Stimulated activated CD8-positive, alpha-beta memory T cell treated with anti-CD3 and anti-CD28 coated beads, Interleukin-4, amount 100 ng/mL, for 4 hours (primary cell): ENCODE results near the gene MSLN.

Experiments
- DNase-seq, 2 donors: peaks; one replicate each; pipeline ENCODE4 v3.0.0-alpha.2; 2020; ENCODE audit warnings: low read depth in 2 of 2, low spot score in 1 of 2

The MSLN gene

DNA sequence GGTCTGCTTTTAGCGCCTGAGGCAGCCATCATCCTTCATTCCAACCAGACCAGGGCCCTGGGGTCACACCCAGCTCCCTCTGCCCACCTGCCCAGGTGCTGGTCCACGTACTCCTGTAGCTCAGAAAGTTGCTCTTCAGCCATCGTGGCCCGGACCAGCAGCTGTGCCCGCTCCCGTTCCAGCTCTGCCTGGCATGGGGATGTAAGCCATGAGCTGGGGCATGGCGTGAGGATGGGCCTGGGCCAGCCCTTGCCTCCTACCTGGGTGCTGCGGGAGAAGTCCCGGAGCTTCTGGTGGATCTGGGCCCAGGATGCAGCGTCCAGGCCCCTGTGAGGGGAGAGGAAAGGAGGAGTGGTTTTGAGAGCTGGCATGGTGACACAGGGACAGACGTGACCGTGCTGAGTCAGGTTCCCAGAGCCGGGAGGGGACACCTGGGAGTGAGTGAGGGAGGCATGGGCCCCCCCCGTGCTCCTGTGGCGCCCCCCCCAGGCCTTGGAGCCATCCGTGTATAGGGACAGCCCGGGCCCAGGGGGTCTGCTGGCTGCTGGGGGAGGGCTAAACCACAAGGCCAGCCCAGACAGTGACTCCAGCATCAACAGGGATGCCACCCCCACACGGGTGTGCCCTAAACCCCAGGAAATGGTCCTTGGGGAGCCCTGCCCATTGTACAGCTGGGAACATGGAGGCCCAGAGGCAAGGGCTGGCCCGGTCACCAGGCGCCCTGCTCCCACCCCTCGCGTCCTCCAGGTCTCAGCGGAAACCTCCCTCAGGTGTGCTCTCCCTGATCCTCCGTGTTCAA is 37.5 kb upstream of the MSLN start:
- DNase-seq: no peak

- no peak for DNase-seq
These were observed 36.8 kb upstream of the MSLN start for GRCh38 chr16:723695-724094.

DNA sequence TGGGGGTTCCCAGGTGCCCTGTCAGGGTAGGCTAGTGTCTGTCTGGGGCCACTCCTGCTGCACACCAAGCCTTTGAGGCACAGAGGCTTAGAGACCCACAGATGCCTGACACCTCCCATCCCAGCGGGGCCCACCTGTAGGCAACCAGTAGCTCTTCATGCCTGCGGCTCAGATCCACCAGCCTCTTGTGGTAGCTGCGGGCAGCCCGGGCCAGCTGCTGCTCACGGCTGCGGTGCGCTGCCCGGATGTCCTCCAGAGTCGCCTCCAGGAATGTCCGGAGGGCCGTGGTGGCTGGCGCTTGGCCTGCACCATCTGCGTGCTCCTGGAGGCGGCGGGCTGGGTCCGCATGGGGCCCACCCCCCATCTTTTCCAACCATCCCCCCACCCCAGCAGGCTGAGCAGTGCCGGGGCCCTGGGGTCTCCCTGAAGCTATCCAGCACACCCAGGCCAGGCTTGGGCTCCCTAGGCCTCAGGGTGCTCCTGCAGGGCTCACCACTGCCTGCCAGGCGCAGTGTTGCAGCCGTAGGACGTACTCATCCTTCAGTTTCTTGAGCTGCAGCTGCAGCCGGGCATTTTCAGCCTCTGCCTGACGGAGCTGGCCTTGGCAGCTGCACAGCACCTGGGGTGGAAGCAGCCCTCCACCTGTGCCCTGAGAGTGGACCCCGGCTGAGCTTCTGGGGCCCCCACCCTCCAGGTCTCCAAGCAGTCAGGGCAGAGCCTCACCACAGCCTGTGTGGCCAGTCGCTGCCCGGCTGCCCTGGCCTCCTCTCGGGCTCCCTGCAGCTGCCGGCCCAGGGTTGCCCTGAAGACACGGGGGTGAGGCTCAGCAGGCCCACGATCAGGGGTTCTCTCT is 36.1 kb upstream of the MSLN start:
- DNase-seq: no peak

- no peak for DNase-seq
These were observed 35.5 kb upstream of the MSLN start for GRCh38 chr16:725041-725376.

DNA sequence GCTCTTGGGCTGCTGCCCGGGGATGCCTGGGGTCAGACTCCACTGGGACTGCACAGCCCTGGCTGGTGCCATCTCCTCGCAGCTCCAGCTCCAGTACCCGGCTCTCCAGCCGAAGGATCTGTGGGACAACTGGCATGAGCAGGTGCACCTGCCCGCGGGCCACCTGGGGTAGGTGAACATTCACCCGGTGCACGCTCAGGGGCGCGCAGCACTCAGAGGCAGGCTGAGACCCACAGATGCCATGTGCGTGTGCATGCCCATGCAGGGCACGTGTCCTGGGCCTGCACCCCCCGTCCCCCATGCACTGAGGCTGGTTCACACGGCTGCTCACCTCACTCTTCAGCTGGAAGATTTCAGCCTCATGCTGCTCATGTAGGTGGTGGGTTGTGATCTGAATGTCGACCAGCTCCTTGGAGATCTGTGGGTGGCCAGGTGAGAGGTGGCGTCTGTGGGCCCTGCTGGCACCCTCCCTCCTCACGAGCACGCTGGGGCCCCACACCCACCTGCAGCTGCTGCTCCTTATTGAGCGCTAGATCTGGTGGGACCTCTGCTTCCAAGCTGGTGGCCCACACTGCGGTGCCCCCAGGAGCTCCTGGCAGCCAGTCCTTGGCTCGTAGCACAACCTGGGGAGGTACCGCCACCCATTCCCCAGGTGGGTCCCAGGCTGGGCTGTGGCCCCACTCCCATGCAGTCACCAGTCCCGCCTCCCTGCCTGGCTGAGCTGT is 34.9 kb upstream of the MSLN start:
- DNase-seq: no peak

DNA sequence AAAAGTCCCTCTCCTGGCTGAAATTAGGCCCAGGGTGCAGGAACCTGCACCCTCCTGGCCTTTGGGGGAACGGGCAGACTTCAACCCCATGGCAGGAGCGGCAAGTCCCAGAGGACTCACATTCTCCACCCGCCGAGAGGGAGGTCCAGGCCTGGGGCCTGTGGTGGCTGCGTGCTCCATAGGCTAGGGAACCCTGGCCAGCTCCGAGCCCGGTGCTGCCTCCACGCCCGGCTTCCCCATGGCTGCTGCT is 34.4 kb upstream of the MSLN start:
- no peak for DNase-seq

DNA sequence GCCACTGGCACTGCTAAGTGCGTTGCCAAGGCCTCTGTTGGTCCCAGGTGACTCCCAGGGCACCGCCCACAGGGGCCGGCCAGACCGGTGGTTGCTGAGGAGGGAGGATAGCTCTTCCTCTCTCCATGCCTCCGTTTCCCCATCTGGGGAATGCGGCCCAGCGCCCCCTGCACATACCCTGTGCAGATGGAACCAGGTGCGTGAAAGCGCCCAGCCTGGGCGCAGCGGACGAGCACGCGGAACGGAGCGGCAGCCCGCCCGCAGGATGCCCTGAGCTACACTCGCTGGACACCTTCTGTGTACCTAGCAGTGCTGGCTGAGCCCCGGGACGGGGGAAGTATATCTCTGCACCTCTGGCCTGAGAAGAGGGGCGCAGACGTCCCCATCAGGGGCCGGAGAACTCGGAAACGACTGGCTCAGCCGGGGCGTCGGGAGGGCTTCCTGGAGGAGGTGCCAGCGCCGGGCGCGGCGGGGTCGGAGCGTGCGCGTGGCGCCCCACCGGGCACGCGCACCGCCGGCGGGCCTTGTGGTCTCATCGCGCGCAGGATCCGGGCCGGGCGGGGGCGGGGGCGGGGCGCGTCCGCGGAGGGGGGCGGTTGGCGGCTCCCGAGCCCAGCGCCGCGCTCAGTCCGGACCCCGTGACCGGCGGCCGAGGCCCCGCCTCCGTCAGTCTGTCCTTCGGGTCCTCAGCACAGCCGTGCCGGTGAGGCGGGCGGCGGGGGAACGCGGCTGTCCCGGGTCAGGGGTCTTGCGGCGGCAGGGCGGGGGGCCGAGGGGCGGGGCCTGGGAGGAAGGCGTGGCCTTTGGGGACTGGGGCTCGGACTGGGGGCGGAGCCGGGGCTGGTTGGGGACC is 33.9 kb upstream of the MSLN start, which contains the start of the genes CCDC78 and HAGHL:
Gene CCDC78 (minus strand): TSS at position 6 of the 853 bp plus-strand sequence. CDS start 76 bp downstream, outside the sequence.
Gene HAGHL (plus strand): TSS at position 669 of the 853 bp plus-strand sequence. CDS start 404 bp downstream, outside the sequence.
- DNase-seq: peak in 1 of 2 donors; percentile 46

DNA sequence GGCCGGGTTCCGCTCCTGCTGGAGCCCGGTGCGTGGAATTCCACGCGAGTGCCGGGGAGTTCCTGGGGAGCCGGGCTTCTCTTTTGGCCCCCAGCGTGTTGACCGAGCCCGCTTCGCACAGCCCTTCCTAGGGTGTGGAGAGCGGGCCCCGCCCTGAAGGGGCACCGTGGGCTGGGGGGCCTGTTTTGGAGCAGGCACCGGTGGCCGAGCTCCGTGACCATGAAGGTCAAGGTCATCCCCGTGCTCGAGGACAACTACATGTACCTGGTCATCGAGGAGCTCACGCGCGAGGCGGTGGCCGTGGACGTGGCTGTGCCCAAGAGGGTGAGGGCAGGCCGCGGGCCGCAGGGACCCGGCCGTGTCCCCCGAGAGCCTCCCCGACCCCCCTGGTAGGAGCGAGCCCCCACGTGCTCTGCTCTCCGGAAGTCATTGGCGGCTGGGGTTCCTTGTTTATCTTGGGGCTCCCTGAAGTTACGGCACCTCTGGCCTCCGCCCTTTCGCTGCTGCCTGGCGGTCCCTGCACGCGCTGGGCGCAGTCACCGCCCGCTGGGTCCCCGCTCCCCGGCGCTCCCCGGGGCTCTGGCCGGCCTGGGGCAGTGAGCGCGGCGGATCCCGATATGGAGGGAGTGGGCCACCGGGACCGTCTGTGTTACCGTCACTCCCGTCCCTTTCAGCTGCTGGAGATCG is 33.1 kb upstream of the MSLN start:
- DNase-seq: no peak

- peak in 1 of 2 donors; percentile 42 for DNase-seq
These were observed 32.2 kb upstream of the MSLN start for GRCh38 chr16:728131-728889.

DNA sequence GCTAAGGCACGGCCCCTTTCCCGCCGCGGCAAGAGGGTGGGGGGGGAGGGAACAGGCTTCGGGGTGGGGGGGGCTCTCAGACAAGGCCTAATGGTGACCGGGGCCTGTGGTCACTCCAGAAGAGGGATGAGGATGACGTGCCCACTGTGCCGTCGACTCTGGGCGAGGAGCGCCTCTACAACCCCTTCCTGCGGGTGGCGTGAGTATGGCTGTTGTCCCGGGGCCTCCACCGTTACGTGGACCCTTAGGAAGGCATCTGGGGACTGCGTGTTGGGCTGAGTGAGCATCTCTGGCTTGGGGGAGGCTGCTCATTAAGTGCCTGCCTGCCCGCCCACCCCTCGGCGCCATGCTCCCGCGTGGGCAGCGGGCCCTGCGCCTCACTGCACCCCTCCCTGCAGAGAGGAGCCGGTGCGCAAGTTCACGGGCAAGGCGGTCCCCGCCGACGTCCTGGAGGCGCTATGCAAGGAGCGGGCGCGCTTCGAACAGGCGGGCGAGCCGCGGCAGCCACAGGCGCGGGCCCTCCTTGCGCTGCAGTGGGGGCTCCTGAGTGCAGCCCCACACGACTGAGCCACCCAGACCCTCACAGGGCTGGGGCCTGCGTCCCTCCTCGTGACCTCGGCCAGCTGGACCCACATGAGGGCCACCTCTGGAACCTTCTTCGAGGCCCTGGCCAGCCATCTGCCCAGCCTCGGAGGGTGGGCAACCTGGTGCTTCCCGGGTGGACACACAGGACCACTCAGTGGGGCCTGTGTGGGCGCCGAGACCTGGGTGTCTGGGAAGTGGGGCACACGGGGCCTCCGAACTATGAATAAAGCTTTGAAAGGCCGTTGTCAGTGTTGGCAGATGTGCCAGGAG is 31.4 kb upstream of the MSLN start:
- DNase-seq: no peak

DNA sequence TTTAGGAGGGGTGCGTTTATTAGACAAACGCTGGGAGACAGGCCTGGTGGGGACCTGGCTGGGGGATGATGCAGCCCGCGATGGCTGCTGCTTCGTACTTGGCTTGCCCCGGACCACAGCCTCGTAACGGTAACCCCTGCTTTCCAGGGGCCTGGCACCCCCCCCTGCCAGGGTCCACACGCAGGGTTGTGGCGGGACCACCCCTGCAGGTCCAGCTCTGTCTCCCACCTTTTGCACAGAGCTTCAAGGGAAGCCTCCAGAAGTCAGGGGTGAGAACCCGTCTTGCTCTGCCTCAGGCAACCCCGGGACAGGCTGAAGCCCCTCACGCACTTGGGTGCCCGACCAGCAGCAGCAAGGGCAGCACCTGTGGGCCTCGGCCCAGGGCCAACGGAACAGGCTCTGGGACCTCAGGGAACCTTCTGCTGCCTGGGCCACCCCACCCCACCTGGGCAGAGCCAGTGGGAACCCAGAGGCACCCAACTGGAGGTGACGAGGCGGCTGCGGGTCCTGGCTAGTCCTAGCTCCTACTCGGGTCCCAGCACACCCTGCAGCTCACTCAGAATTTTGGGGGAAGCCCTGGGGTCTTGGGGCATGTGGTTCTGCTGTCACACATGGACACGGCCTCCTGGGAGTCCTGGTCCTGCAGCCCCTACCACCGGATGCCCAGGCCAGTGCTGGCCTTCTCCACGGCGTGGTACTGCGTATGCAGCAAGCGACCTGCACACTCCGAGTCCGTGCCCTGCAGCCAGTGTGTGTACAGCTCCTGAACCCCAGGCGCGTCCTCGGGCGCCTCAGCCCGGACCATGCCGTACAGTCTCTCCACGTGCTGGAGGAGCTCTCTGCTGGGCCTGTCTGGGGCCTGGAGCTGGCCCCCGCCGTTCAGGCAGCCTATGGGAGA is 30.5 kb upstream of the MSLN start:
- DNase-seq: no peak

- DNase-seq: no peak
These were observed 29.6 kb upstream of the MSLN start for GRCh38 chr16:730666-731509.

- no peak for DNase-seq
These were observed 28.2 kb upstream of the MSLN start for GRCh38 chr16:732332-732731.

- no peak for DNase-seq
These were observed 27.6 kb upstream of the MSLN start for GRCh38 chr16:732936-733335.

DNA sequence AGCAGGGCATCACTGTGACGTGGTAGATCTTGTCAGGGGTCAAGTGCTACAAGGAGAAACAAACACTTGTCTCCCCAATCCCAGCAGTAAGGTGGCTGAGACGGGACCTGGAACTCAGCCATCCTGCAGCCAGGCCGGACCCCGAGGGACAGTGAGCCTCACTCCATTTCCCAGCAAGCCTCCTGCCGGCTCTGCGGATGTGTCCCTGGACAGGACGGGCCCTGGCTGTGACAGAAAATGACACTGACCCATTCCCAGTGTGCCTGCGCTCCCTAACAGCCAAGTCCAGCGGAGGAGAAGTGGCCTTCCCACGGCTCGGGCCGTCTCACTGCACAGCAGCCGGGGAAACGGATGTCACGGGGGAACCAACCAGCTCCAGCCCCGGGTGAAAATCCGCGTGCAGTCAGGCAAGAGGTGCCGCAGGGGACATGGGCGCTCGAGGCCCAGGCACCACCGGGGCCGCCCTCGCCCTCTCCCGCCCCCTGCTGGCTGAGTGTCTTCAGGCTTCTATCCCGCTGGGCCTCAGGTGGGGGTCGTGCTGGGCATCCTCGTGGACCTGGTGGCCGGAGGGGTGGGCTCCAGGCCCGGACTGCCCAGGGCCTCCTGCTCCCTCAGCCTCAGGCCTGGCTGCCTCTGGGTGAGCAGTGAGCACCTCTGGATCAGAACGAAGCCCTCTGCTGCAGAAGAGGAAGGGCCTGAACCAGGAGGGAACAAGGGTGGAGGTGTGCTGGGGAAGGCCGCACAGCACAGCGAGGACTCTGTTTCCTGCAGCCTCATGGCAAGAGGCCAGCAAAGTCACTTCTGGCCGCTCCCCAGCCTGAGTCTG is 26.9 kb upstream of the MSLN start:
- no peak for DNase-seq
